Measurements from ENCODE around the gene TNPO1. TPM values are rescaled to one million over a fixed set of nuclear protein-coding genes. Genes with fewer than 3 reads are reported as not detected.
"Not testable (repeated sequence)": the region's sequence is repeated elsewhere in the genome, so short reads cannot be mapped to it uniquely, and the experiment has no call there.

The TNPO1 gene
- total RNA-seq, 2 donors from 2014 or later, result 133 to 141 TPM

DNA sequence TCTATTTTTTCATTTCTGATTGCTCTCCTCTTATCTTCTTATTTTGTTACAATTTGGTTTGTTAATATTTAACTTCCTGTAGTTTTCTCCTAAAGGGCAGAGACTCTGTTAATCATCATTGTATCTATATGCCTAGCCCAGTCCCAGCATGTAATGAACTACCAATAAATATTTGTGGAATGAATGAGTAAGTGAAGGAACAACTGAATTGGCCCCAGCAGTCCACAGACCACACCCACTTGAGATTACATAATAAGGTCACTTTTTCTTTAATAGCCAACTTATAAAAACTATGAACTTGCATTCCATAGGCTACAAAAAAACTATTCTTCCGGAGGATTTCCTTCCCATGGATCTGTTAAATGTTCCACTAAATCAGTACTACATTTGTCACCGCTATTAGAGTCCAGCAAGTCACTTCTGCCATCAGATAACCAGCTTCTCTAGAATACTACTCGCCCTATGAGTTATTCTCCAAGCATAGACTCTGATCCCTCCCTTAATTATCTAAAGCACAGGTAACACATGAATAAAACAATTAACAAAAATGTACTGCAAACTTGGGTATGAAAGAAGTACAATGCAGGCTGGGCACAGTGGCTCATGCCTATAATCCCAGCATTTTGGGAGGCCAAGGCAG is 27.5 kb upstream of the TNPO1 start:
- 91 to 96% methylated on average over 3 of the region's 3 CpGs for WGBS, 2 experiments (ENCODE audit: insufficient coverage in 1 of 2, insufficient read length in 1 of 2)

GRCh38 chr5:72790186-72790585 is 26.3 kb upstream of the TNPO1 start:
- H3K4me3 ChIP-seq (ENCODE audit: low read length), result no peak overlapping the region
- H3K9me3 ChIP-seq (ENCODE audit: control insufficient read depth, low read length), result no peaks in the 10 kb centered on the region
- TF ChIP-seq, protein P1, sequence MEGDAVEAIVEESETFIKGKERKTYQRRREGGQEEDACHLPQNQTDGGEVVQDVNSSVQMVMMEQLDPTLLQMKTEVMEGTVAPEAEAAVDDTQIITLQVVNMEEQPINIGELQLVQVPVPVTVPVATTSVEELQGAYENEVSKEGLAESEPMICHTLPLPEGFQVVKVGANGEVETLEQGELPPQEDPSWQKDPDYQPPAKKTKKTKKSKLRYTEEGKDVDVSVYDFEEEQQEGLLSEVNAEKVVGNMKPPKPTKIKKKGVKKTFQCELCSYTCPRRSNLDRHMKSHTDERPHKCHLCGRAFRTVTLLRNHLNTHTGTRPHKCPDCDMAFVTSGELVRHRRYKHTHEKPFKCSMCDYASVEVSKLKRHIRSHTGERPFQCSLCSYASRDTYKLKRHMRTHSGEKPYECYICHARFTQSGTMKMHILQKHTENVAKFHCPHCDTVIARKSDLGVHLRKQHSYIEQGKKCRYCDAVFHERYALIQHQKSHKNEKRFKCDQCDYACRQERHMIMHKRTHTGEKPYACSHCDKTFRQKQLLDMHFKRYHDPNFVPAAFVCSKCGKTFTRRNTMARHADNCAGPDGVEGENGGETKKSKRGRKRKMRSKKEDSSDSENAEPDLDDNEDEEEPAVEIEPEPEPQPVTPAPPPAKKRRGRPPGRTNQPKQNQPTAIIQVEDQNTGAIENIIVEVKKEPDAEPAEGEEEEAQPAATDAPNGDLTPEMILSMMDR (conservative IDR thresholded peaks at IDR 0.05), result no peak
- Mint-ChIP-seq H3K36me3 (ENCODE audit: low read depth) (no peaks in the 10 kb centered on the region), H3K27me3 (ENCODE audit: insufficient read depth) (peaks cover 17% of the 10 kb centered on the region), H3K9me3 (no peaks in the 10 kb centered on the region), H3K4me1 (peaks cover 12% of the 10 kb centered on the region), H3K4me3 (no peak overlapping the region), H3K27ac (no peak overlapping the region)
- no peaks in the 10 kb centered on the region for H3K27me3 ChIP-seq (ENCODE audit: control insufficient read depth, insufficient read depth, low read length, poor library complexity, severe bottlenecking)
- H3K36me3 ChIP-seq (ENCODE audit: control insufficient read depth, insufficient read depth, low read length), result no peaks in the 10 kb centered on the region
- no peak for DNase-seq
- no peaks in the 10 kb centered on the region for H3K4me1 ChIP-seq (ENCODE audit: control insufficient read depth, insufficient read depth, low read length)
- no peak overlapping the region for H3K9ac ChIP-seq (ENCODE audit: extremely low read depth, low read length, poor library complexity, severe bottlenecking)
- H3K27ac ChIP-seq (ENCODE audit: low read depth, low read length), result no peak overlapping the region
- 94% methylated on average over 1 of the region's 1 CpG; no CpG with 5 or more reads in 1 of the 2 experiments for WGBS, 2 experiments (ENCODE audit: insufficient coverage in 1 of 2, insufficient read length in 1 of 2)

More for the DNA sequence above, 27.5 kb upstream of the TNPO1 start:
- Mint-ChIP-seq H3K27me3 (ENCODE audit: insufficient read depth) (peaks cover 17% of the 10 kb centered on the region), H3K9me3 (no peaks in the 10 kb centered on the region), H3K4me3 (no peak overlapping the region), H3K36me3 (ENCODE audit: low read depth) (no peaks in the 10 kb centered on the region), H3K4me1 (peaks cover 12% of the 10 kb centered on the region), H3K27ac (no peak overlapping the region)
- no peak overlapping the region for H3K4me3 ChIP-seq (ENCODE audit: low read length)
- TF ChIP-seq, protein P1 (conservative IDR thresholded peaks at IDR 0.05), result no peak
- H3K36me3 ChIP-seq (ENCODE audit: control insufficient read depth, insufficient read depth, low read length), result no peaks in the 10 kb centered on the region
- H3K9me3 ChIP-seq (ENCODE audit: control insufficient read depth, low read length), result no peaks in the 10 kb centered on the region
- no peaks in the 10 kb centered on the region for H3K4me1 ChIP-seq (ENCODE audit: control insufficient read depth, insufficient read depth, low read length)
- no peak overlapping the region for H3K27ac ChIP-seq (ENCODE audit: low read depth, low read length)
- DNase-seq, result no peak
- no peak overlapping the region for H3K9ac ChIP-seq (ENCODE audit: extremely low read depth, low read length, poor library complexity, severe bottlenecking)
- no peaks in the 10 kb centered on the region for H3K27me3 ChIP-seq (ENCODE audit: control insufficient read depth, insufficient read depth, low read length, poor library complexity, severe bottlenecking)

GRCh38 chr5:72792662-72793061 is 23.8 kb upstream of the TNPO1 start:
- not testable (repeated sequence) for H3K27me3 ChIP-seq (ENCODE audit: control insufficient read depth, insufficient read depth, low read length, poor library complexity, severe bottlenecking); H3K9me3 ChIP-seq (ENCODE audit: control insufficient read depth, low read length); H3K4me3 ChIP-seq (ENCODE audit: low read length); H3K27ac ChIP-seq (ENCODE audit: low read depth, low read length); H3K9ac ChIP-seq (ENCODE audit: extremely low read depth, low read length, poor library complexity, severe bottlenecking); H3K27ac Mint-ChIP-seq; DNase-seq; H3K4me1 ChIP-seq (ENCODE audit: control insufficient read depth, insufficient read depth, low read length); H3K36me3 Mint-ChIP-seq (ENCODE audit: low read depth); H3K9me3 Mint-ChIP-seq; H3K4me3 Mint-ChIP-seq; H3K36me3 ChIP-seq (ENCODE audit: control insufficient read depth, insufficient read depth, low read length)
- peaks cover 15% of the 10 kb centered on the region for H3K27me3 Mint-ChIP-seq (ENCODE audit: insufficient read depth)
- 88 to 91% methylated on average over 3 to 5 of the region's 5 CpGs for WGBS, 2 experiments (ENCODE audit: insufficient coverage in 1 of 2, insufficient read length in 1 of 2)
- H3K4me1 Mint-ChIP-seq, result peaks cover 12% of the 10 kb centered on the region

GRCh38 chr5:72796001-72796400 is 20.5 kb upstream of the TNPO1 start:
- no peak overlapping the region for H3K27ac Mint-ChIP-seq

More at GRCh38 chr5:72796001-72796400, 20.5 kb upstream of the TNPO1 start:
- Histone ChIP-seq H3K27me3 (ENCODE audit: control insufficient read depth, insufficient read depth, low read length, poor library complexity, severe bottlenecking) (no peaks in the 10 kb centered on the region), H3K9ac (ENCODE audit: extremely low read depth, low read length, poor library complexity, severe bottlenecking) (no peak overlapping the region), H3K36me3 (ENCODE audit: control insufficient read depth, insufficient read depth, low read length) (no peaks in the 10 kb centered on the region), H3K27ac (ENCODE audit: low read depth, low read length) (no peak overlapping the region), H3K4me1 (ENCODE audit: control insufficient read depth, insufficient read depth, low read length) (no peaks in the 10 kb centered on the region), H3K9me3 (ENCODE audit: control insufficient read depth, low read length) (no peaks in the 10 kb centered on the region), H3K4me3 (ENCODE audit: low read length) (no peak overlapping the region)
- DNase-seq, result no peak
- Mint-ChIP-seq H3K4me1 (peaks cover 12% of the 10 kb centered on the region), H3K36me3 (ENCODE audit: low read depth) (no peaks in the 10 kb centered on the region), H3K4me3 (no peak overlapping the region), H3K9me3 (no peaks in the 10 kb centered on the region), H3K27me3 (ENCODE audit: insufficient read depth) (peaks cover 7% of the 10 kb centered on the region)
- WGBS, 2 experiments (ENCODE audit: insufficient coverage in 1 of 2, insufficient read length in 1 of 2), result 89 to 92% methylated on average over 3 of the region's 3 CpGs
- TF ChIP-seq, protein P1 (conservative IDR thresholded peaks at IDR 0.05), result no peak

All from endodermal cell (in vitro differentiated cells).